OCI-LY1 (cell line): ENCODE results near the gene TBC1D16.

Experiments
- CTCF ChIP-seq: fragments of 200-600 bp; sonication (generic), shearing (Covaris generic); IDR thresholded peaks from 2 replicates; pipeline ENCODE4 v1.5.1; 2017; ENCODE audit warnings: mild to moderate bottlenecking, antibody characterized with exemption, low read length, moderate library complexity, mixed read lengths
- EZH2 ChIP-seq: fragments of 200-600 bp; sonication (generic), shearing (Covaris generic); IDR thresholded peaks from 2 replicates; pipeline ENCODE4 v1.8.0; 2017; ENCODE audit warnings: borderline replicate concordance, mixed run types, mild to moderate bottlenecking, antibody characterized with exemption, low read length, moderate library complexity, mixed read lengths

- TF ChIP-seq CTCF (no peak), EZH2 (no peak)
Observed at GRCh38 chr17:79921411-79922115, 114.1 kb downstream of the TBC1D16 start.
